Raji (cell line): ENCODE results near the gene TAS2R16.

Experiments
- POLR2A ChIP-seq: IDR thresholded peaks from 2 replicates; pipeline ENCODE4 v1.6.1; 2011; ENCODE audit warnings: low read depth, low read length, control low read depth; ENCODE audit not compliant: insufficient read depth

TAS2R16 gene

DNA sequence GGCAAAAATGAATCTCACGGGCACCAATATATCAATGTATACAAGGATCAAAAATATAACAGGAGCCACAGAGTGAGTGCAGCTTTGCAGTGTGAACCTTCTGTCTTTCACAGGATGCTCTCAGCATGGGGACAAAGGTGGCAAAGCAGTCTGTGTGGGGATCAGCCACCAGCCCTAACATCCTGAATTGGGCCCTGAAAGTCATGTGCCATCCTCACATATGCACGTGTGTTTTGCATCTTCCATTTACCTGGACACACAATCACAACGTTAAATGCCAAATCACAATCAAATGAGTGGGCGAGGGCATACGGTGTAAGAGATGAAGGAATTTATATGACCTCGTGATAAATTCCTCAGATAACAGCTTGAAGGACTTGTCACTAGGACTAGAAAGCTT is 6.5 kb downstream of the TAS2R16 start:
- TF ChIP-seq POLR2A: no peak

DNA sequence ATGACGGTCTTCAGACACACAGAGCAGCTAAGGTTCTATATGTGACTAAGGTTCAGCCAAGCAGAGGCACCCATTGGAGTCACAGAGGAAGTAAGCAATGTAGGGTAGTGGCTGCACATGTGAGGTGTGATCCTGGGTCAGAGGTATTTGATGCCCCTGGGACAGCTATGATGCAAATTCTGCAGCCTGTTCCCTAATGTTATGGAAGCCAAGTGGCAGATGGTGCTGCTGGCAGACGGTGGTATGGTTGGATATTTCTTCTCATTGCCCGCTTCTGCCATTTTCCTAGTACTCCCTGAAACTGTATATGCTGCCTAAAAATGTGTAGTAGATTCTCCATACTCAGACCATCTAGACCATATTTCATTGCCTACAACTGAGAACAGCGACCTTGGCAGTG is 7.2 kb downstream of the TAS2R16 start:
- no peak for TF ChIP-seq POLR2A

DNA sequence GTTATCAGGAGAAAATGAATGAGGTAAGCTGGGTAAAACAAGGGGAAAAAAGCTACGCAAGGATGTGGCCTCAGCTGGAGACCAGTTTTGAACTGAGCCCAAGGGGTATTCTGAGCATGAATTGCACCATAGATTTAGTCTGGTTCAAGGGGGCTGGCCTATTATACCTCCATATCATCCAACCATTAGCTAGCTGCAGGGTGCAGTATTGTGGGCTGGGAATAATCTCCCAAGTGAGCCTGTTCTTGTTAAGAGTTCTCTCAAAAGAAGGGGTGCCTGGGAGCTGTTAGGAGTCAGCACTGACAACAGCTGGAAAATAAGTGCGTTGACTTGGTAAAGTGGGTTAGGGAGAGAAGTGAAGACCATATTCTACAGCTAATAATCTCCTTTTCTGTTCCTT is 8.0 kb downstream of the TAS2R16 start:
- no peak for TF ChIP-seq POLR2A

DNA sequence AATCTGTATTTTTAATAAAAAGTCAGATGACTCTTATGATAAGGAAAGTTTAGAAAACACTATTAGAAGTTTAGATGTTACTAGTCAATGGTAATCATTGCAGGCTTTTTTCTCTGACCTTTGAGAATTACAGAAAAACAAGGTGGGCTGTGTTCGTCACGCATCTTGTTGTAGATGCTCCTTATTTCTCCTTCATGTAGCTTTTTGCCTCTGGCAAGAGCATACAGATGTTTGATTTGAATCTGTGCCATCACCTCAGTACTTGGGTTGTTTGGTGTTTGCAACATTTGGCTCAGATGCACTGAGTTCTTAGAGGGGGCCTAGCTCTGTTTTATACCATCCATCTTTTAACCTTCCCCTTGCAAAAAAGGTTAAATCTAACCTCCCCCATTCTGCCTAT is 11.5 kb downstream of the TAS2R16 start:
- TF ChIP-seq POLR2A: no peak

DNA sequence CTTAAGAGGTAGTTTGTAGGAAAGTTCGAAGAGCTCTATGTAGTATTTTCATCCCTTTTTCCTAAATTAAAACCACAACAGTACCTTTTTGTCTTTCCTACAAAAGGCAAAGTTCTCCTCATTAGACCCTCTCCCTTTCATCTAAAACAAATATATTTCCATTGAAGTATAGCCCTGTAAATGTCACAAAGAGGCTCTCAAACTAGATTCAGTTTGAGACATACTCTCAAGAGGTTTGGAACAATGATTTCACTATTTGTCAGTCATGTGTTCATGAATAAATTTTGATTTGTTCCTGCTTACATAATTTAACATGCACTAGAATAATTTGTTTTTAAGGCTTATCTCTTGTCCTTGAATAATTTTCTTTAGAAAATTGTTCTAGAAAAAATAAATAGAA is 12.2 kb downstream of the TAS2R16 start:
- TF ChIP-seq POLR2A: no peak

DNA sequence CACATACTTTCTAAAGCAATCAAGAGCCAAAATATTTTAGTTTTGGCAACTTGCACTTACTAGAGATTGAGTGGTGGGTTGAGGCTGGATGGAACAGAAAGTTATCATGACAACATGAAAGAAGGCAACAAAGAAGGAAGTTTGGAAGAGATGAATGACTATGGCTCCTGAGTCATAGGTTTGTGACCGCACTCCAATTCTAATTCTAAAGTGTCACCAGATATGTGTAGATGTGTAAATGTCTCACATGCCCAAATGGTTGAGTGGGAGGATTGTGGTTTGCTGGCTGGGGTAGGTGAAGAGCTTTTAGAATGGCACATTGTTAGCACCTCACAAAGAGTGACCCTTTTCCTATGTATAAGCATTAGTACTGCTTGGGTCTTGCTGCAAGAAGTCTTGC is 20.2 kb downstream of the TAS2R16 start:
- no peak for TF ChIP-seq POLR2A

DNA sequence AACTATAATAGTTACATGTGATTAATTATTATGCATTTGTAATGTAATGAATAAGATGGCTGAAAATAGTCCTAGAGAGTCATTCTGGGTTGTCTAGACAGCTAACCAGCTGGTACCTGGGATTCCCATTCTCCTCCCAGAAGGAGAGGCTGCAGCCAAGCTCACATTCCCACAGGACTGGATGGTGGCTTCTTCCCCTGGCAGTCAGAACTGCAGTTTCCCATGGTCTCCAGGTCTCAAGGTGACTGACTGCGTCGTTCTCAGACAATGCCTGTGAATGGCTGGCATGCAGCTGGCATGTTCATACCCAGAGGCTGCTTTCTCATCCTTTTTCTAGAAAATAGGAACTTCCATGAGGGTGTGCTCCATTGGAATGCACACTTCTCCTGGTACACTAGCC is 21.3 kb downstream of the TAS2R16 start:
- no peak for TF ChIP-seq POLR2A

DNA sequence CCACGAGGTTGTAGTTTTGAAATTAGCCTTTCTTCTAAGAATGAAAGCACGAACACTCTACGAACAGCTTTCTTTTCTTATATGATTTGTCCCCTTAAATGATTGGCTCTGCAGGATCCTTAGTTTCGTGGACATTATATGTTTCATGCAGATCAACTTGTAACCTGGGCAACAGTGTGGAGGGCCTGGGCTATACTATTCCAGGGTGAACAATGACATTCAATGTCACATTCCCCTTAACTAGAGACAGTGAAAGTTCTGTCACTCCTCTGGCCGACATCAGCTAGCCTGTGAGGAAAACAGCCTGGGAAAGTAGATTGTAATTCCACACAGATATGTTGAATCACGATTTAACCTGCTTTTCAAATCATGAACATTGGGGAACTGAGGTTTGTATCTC is 23.4 kb downstream of the TAS2R16 start:
- TF ChIP-seq POLR2A: no peak

DNA sequence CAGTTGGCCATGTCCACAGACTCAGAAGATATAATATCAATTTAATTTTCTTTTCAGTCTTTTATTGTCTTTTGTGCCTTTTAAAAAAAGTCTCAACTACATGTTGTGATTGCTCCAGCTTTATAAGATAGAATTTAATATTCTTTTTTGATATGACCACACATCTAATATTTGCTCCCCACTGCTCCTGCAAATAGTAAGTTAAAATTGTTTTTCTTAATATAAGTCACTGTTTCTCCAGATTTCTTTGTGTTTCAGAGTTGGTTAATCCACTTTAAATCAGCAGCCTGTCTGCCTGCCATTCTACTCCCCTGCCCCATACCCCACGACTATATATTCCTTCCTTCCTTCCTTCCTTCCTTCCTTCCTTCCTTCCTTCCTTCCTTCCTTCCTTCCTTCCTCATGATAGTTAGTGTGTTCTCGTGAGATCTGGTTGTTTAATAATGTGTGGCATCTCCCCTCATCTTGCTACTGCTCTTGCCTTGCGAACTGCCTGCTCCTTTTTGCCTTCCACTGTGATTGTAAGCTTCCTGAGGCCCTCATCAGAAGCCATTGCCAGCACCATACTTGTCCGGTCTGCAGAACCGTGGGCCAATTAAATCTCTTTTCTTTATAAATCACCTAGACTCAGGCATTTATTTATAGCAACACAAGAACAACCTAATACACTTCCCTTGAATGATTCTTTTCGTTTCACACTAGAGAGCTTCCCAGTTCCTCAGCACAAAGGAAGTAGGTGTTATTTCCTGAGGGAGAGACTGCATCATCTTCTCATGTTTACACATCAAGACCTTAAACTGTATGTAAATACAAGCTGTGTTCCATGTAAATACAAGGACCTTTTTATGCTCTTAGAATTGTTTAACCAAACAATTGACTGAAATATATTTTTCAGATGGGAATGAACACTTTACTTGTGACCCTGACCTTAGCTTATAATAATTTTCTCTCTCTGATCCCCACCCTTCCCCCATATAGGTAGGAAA is 24.5 kb downstream of the TAS2R16 start:
- no peak for TF ChIP-seq POLR2A

DNA sequence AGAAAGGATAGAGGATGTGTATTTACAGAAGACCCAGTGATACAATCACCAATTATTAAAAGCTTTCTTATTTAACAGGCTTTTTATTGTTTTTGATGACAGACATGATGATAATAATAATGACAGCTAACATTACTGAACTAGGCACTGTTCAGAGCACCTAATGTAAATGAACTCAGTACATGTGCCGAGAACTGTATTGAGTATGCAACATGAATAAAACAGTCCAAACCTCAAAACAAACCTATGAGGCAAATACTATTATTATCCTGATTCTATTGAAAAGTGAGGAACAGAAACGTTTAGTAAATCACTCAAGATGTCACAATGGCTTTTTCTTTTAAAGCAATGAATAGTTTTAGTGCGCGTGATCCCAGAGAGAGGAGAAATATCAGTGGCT is 27.1 kb downstream of the TAS2R16 start:
- TF ChIP-seq POLR2A: no peak

DNA sequence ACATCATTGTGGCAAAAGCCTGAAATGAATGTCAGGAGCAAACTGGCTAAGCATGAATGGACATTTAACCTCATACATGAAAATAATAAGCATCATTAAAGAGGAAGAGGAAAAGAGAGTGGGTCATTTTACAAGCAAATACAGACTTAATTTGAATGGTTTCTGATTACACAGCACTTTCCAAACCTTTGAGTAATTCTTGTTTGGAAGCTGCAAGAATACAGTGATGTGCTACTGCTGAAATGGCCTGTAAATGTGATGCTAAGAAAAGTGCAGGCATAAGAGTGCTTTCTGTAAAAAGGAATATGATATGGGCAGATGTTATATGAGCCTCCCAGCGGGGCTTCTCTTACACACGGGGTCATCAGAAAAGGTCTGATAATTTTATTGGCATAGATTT is 30.2 kb downstream of the TAS2R16 start:
- no peak for TF ChIP-seq POLR2A

DNA sequence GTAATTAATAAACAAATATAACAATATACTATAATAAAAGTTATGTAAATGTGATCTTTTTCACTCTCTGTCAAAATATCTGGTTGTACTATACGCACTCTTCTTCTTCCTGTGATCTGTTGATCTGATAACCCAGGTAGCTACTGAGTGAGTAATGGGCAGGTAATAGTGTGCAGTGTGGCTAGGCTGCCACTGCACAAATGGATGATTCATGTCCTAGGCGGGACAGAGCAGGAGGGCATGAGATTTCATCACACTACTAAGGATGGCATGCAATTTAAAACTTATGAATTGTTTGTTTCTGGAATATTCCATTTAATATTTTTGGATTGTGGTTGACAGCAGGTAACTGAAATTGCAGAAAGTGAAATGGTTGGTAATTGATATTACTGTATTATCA is 44.5 kb downstream of the TAS2R16 start:
- TF ChIP-seq POLR2A: no peak

DNA sequence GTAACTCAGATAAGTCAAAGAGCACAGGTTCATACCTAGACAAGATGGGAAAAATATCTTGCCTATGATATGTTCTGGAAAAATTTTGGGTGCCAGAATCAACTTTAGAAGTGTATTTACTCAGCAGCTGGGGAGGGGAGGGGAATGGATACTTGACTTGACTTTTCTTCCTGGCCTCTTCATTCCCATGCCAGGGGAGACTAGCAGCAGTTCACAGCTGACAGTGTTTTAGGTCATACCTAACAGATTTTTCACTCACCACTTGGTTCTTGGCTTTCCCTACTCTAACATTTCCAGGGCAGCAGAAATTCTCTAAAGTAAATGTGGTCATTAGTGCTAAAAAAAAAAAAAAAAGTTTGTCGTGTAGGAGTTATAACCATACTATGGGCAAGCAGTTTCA is 46.3 kb downstream of the TAS2R16 start:
- no peak for TF ChIP-seq POLR2A
